Measurements from ENCODE around the gene ARHGDIB.

Gene ARHGDIB

DNA sequence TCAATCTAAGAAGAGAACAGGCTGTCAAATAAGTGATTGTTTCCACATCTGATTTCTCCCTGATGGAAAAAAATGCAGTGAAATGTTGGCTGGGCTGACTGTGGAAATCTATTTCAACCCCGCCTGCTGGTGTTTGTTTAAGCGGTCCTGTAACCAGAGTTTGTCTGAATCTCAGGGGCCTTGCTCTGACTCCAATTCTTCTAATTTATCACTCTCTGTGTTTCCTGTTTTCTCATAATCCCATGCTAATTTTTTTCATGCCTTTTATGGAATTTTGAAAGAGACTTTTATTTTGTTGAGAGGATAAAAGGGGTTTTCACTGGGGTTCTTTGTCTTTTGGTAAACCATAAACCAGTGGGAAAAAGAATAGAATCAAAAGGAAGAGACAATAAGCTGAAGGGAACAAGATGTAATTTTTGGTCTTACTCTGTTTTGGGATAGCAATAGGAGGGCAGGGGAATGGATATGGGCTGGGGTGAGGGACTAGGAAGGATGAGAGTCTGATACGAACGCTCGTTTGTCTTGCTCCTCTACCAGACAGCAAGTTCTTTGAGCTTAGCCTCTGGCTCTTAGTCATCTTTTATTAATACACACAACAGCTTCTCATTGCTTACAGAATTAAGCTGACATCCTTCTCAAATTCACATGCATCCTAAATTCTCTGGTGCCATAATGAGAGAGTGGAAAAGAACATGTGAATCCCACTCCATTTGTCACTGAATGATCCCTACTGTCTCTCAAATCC, 67.7 kb downstream of the ARHGDIB start:
- Mint-ChIP-seq H3K4me3 (no peak overlapping the region), H3K27ac (no peak overlapping the region)

DNA sequence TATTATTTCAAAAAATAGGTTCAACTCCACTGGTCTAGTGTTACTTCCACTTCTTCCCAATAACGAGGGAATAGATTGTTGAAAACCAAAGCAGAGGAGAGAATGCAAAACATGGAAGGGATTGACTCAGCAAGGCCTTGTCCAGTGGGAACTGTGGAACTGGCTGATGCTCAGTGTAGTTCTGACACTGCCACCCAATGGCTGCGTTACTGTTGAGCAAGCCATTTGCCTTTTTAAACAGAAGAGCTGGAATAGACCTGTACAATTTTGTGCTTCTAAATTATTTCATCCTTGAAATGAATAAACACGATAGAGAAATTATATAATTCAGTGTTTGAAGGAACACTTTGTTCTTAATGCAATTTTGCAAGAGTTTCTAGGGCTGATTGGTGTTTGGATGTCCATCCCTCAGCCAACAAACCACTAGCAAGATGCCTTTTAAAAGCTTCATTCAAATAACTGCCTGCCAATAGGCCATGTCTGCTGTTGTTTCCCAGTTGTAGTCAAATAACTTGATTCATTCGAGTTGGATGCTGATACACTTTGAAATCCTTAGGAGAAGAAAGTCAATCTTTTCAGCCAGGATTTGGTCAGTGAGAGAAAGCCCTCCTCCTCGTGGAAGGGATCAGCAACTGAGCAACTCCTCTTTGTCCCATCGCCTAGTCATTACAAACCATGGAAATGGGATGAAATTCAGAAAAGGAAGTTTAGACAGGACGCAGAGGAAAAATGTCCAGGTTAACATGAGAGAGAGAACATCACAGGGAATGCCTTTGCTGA, 68.5 kb downstream of the ARHGDIB start:
- Mint-ChIP-seq H3K36me3 (ENCODE audit: low read depth) (no peaks in the 10 kb centered on the region), H3K27ac (no peak overlapping the region), H3K9me3 (no peaks in the 10 kb centered on the region)

More for the DNA sequence above, 67.7 kb downstream of the ARHGDIB start:
- no peaks in the 10 kb centered on the region for H3K36me3 Mint-ChIP-seq (ENCODE audit: low read depth)
- no peaks in the 10 kb centered on the region for H3K27me3 Mint-ChIP-seq
- no peak for DNase-seq
- no peaks in the 10 kb centered on the region for H3K4me1 Mint-ChIP-seq (ENCODE audit: low read depth)
- no peaks in the 10 kb centered on the region for H3K9me3 Mint-ChIP-seq

More for the DNA sequence above, 68.5 kb downstream of the ARHGDIB start:
- Mint-ChIP-seq H3K4me1 (ENCODE audit: low read depth) (no peaks in the 10 kb centered on the region), H3K27me3 (no peaks in the 10 kb centered on the region), H3K4me3 (no peak overlapping the region)
- DNase-seq = no peak

Measured in activated T-cell treated with anti-CD3 and anti-CD28 coated beads, Interleukin-2, amount 50 U/mL, for 24 hours (primary cell).